ENCODE measurements around the gene PRAMEF12.
"Not testable (repeated sequence)": the region's sequence is repeated elsewhere in the genome, so short reads cannot be mapped to it uniquely, and the experiment has no call there.

Gene PRAMEF12

GRCh38 chr1:12773438-12773837 lies at the start of gene PRAMEF12:
Gene PRAMEF12 (plus strand): TSS chr1:12773738. CDS start chr1:12774868, 1,130 bp downstream.
- DNase-seq (ENCODE audit: low read depth in 1 of 2, low spot score in 1 of 2), result no peak

DNA sequence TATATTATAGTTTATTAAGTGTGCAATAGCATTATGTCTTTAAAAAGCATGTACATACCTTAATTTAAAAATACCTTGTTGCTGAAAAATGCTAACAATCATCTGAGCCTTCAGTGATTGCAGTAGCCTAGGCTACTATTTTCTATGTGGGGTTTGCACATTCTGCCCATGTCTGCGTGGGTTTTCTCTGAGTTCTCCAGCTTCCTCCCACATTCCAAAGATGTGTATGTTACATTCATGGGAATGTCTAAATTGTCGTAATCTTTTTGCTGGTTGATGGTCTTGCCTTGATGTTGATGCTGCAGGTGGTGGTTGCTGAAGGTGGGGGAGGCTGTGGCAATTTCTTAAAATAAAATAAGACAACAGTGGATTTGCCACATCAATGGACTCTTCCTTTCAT lies 45.1 kb upstream of the PRAMEF12 start:
- DNase-seq (ENCODE audit: low read depth in 1 of 2, low spot score in 1 of 2), result no peak

DNA sequence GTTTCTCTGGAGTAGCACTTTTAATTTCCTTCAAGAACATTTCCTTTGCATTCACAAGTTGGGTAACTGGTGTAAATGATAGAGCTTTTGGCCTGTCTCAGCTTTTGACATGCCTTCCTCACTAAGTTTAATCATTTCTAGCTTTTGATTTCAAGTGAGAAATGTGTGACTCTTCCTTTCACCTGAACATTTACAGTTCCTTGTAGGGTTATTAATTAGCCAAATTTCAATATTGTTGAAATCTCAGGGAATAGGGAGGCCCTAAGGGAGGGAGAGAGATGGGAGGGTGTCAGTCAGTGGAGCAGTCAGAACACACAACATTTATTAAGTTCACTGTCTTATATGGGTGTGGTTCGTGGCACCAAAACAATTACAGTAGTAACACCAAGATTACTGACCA lies 43.4 kb upstream of the PRAMEF12 start:
- no peak for DNase-seq (ENCODE audit: low read depth in 1 of 2, low spot score in 1 of 2)

- DNase-seq (ENCODE audit: low read depth in 1 of 2, low spot score in 1 of 2), result not testable (repeated sequence)
Measured at GRCh38 chr1:12731084-12731483, 42.5 kb upstream of the PRAMEF12 start.

GRCh38 chr1:12734651-12735050 lies 38.9 kb upstream of the PRAMEF12 start:
- no peak for DNase-seq (ENCODE audit: low read depth in 1 of 2, low spot score in 1 of 2)

DNA sequence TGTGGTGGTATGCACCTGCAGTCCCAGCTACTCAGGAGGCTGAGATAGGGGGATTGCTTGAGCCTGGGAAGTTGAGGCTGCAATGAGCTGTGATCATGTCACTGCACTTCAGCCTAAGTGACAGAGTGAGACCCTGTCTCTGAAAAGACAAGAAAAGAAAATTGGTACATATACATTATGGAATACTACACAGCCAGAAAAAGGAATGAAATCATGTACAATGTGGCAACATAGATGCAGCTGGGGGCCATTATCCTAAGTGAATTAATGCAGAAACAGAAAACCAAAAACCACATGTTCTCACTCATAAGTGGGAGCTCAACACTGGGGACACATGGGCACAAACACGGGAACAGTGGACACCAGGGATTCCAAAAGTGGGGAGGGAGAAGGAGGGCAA lies 34.6 kb upstream of the PRAMEF12 start:
- DNase-seq (ENCODE audit: low read depth in 1 of 2, low spot score in 1 of 2), result no peak

DNA sequence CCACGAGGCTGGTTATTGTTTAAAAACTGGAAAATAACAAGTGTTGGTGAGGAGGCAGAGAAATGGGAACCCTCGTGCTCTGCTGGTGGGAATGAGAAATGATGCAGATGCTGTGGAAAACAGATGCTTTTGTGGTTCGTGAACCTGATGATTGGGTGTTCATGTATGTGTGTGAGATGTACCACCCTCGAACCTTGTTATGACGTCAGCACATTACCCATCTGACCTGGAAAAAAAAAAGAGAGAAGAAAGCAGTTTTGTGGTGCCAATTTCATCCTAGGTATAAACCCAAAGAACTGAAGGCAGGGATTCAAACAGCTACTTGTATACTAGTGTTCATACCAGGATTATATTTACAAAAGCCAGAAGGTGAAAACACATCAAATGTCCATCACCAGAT lies 33.9 kb upstream of the PRAMEF12 start:
- DNase-seq (ENCODE audit: low read depth in 1 of 2, low spot score in 1 of 2), result no peak

DNA sequence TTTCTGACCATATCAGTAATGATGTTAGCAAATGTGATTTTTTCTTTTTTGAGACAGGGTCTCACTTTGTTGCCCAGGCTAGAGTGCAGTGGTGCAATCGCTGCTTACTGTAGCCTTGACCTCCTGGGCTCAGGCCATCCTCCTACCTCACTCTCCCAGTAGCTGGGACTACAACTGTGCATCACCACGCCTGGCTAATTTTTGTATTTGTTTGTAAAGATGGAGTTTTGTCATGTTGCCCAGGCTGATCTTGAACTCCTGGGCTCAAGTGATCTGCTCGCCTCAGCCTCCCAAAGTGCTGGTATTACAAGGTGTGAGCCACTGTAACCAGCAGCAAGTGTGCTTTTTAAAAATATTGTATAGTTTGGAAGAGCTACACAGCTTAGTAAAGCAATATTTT lies 31.6 kb upstream of the PRAMEF12 start:
- DNase-seq (ENCODE audit: low read depth in 1 of 2, low spot score in 1 of 2), result no peak

GRCh38 chr1:12745126-12745991 lies 28.2 kb upstream of the PRAMEF12 start:
- DNase-seq (ENCODE audit: low read depth in 1 of 2, low spot score in 1 of 2), result no peak

- no peak for DNase-seq (ENCODE audit: low read depth in 1 of 2, low spot score in 1 of 2)
Measured at GRCh38 chr1:12745992-12746323, 27.6 kb upstream of the PRAMEF12 start, which contains the start of gene CFAP107. Gene CFAP107 (plus strand): TSS chr1:12746200. CDS start chr1:12746431, 231 bp downstream.

DNA sequence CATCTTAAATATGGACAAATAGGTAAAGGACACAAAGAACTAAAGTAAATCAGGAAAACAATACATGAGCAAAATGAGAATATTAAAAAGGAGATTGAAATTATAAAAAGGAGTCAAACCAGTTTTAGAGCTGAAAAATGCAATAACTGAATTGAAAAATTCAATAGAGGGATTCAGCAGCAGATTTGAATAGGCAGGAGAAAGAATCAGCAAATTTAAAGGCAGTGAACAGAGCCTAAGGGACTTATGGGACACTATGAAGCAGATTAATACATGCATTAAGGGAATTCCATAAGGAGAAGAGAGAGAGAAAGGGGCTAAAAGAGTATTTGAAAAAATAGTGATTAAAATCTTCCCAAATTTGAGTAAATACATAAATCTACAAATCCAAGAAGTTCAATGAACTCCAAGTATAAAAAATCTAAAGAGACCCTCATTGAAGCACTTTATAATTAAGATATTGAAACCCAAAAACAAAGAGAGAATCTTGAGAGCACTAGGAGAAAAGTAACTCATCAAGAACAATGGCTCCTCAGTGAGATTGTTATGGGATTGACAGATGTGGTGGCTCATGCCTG lies 24.7 kb upstream of the PRAMEF12 start:
- DNase-seq (ENCODE audit: low read depth in 1 of 2, low spot score in 1 of 2), result no peak

- DNase-seq (ENCODE audit: low read depth in 1 of 2, low spot score in 1 of 2), result no peak
Measured at GRCh38 chr1:12754738-12755137, 18.8 kb upstream of the PRAMEF12 start.

GRCh38 chr1:12756273-12756672 lies 17.3 kb upstream of the PRAMEF12 start:
- DNase-seq (ENCODE audit: low read depth in 1 of 2, low spot score in 1 of 2), result no peak

DNA sequence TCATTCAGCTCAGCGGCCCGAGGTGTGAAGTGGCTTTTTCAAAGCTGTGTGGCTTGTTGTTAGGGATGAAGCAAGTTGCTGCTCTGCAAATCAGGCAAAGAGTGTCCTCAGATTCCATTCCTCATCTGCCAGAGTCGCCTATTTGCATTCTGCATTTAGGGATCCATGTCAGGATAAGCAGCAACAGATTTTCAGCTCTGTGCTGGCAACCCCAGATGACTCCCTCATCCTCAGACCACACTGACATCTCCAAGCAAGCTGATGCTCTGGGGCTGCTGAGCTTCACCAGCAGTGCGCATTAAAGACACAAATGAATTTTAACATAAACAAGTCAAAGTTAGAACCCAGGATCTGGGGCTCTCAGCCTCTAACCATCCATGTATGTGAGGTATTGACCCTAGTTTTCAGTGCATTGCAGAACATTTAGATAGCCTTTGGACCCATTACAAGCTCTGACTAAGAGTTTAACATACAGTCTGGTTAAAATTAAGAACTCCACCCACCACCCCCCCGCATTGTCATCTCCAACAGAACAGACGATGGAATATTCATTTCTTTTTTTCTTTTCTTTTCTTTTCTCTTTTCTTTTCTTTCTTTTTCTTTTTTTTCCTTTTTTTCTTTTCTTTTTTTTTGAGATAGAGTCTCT lies 16.6 kb upstream of the PRAMEF12 start:
- DNase-seq (ENCODE audit: low read depth in 1 of 2, low spot score in 1 of 2), result no peak

DNA sequence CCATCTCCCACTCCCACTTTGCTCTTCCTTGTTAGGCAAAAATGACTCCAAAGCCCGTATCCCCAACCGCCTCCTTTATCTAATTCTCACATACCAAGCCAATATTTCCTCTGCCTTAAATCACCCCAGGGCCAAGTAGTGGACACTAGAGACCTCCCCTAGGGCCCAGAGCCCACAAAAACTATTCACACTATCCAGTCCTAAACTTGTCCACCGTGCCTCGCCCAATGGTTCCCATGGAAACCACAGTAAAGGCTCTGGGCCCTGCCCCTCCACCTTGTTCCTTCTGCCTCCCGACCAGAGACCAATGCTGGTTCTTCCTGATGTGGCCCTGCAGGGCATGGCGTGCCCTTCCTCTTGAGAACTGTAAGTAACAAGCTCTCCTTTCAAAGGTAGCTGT lies 15.7 kb upstream of the PRAMEF12 start:
- no peak for DNase-seq (ENCODE audit: low read depth in 1 of 2, low spot score in 1 of 2)

GRCh38 chr1:12760256-12760795 lies 13.2 kb upstream of the PRAMEF12 start:
- DNase-seq (ENCODE audit: low read depth in 1 of 2, low spot score in 1 of 2), result no peak

- DNase-seq (ENCODE audit: low read depth in 1 of 2, low spot score in 1 of 2), result no peak
Measured at GRCh38 chr1:12761781-12762180, 11.8 kb upstream of the PRAMEF12 start.

- DNase-seq (ENCODE audit: low read depth in 1 of 2, low spot score in 1 of 2), result no peak
Measured at GRCh38 chr1:12762766-12763165, 10.8 kb upstream of the PRAMEF12 start.

DNA sequence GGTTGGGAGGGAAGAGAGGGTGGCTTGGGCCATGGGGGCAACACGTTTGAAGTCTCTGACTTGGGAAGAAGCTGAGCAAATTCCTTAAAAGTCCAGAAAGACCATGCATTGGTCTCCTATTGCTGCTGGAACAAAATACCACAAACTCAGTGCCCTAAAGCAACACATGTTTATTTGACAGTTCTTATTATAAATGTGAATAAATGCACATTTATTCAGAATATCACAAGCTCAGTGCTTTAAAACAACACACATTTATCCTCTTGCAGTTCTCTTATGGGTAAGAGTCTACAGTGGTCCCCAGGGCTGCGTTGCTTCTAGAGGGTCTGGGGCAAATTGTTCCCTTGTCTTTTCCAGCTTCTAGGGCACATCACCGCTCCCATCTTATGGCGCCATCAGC lies 10.1 kb upstream of the PRAMEF12 start:
- DNase-seq (ENCODE audit: low read depth in 1 of 2, low spot score in 1 of 2), result no peak

GRCh38 chr1:12764016-12764415 lies 9.5 kb upstream of the PRAMEF12 start:
- no peak for DNase-seq (ENCODE audit: low read depth in 1 of 2, low spot score in 1 of 2)

GRCh38 chr1:12769031-12769430 lies 4.5 kb upstream of the PRAMEF12 start:
- no peak for DNase-seq (ENCODE audit: low read depth in 1 of 2, low spot score in 1 of 2)

DNA sequence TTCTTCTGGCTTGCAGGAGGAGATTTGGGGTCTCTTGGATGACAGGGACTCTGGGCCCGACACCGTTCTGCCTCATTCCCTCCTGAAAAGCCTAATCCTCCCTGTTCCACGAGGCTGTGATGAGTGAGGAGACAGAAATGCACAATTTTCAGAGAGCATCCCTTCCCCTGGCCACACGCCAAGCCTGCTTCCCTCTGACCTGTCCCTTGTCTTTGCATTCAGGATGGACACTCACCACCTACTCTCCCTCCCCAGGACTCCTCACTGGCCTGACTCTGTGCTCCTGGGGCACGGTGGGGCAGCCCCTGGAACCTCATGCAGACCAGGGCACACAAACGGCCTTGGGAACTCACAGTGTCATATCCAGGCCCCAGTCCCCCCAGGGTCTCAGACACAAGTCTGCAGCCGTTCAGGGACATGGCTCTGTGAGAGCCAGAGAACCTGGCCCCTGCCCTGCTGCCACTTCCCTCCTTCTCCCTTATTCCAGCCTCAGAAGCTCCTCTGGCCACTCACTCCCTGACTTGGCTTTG lies 3.5 kb upstream of the PRAMEF12 start:
- DNase-seq (ENCODE audit: low read depth in 1 of 2, low spot score in 1 of 2), result no peak

Data from activated CD4-positive, alpha-beta T cell treated with anti-CD3 and anti-CD28 coated beads, Interleukin-2, amount 50 U/mL, for 24 hours (primary cell).